Chondrocyte (in vitro differentiated cells): Measurements from ENCODE around the gene HDGFL2. TPM values are rescaled to one million over a fixed set of nuclear protein-coding genes. Genes with fewer than 3 reads are reported as not detected.

Source experiments
- DNase-seq: peaks from one replicate; pipeline ENCODE4 v3.0.0; 2021; ENCODE audit warnings: mixed read lengths, low spot score
- H3K27ac Mint-ChIP-seq: one replicate; pipeline ENCODE4 v1.8.0; 2021; ENCODE audit warnings: mild to moderate bottlenecking, moderate library complexity, mixed read lengths; ENCODE audit not compliant: unreplicated experiment
- H3K27me3 Mint-ChIP-seq: 2 replicates; pipeline ENCODE4 v1.8.0; 2021; ENCODE audit warnings: low read depth, mixed read lengths
- H3K36me3 Mint-ChIP-seq: 2 replicates; pipeline ENCODE4 v1.8.0; 2021; ENCODE audit warnings: low read depth, mixed read lengths
- H3K4me1 Mint-ChIP-seq: 2 replicates; pipeline ENCODE4 v1.8.0; 2021; ENCODE audit warnings: low read depth, mild to moderate bottlenecking, mixed read lengths
- H3K4me3 Mint-ChIP-seq: one replicate; pipeline ENCODE4 v1.8.0; 2021; ENCODE audit warnings: mild to moderate bottlenecking, moderate library complexity, mixed read lengths; ENCODE audit not compliant: unreplicated experiment
- H3K9me3 Mint-ChIP-seq: 2 replicates; pipeline ENCODE4 v1.8.0; 2021; ENCODE audit warnings: low read depth, mixed read lengths
- total RNA-seq: library from RNA; stranded (reverse); gene quantifications from 3 replicates; pipeline ENCODE4 v1.2.1, GENCODE V29; 2021
- TF ChIP-seq, protein P1 (sequence below): fragments of 200-600 bp; sonication (generic); IDR thresholded peaks from 2 replicates; pipeline ENCODE4 v1.5.0; 2021; ENCODE audit warnings: antibody characterized with exemption, mild to moderate bottlenecking, moderate library complexity

HDGFL2 gene
- total RNA-seq, 1 donor from 2014 or later: 50.0 TPM

DNA sequence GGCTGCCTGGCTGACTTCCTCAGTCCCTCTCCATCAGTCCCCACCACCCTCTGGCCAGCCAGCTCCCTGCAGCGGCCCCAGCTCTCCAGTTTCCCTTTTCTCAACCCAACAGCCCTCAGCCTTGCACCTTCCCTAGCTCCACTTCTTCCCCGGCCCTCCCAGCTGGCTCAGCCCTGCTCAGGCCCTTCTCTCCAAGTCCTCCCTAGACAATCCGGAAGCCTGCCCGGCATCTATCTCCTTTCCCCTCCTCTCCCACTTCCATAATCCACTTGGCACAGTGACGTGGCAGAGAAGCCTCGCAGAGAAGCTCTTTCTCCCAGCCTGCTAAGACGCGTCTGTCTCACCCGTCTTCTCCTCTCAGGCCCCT lies 15.6 kb upstream of the HDGFL2 start:
- TF ChIP-seq, protein P1, sequence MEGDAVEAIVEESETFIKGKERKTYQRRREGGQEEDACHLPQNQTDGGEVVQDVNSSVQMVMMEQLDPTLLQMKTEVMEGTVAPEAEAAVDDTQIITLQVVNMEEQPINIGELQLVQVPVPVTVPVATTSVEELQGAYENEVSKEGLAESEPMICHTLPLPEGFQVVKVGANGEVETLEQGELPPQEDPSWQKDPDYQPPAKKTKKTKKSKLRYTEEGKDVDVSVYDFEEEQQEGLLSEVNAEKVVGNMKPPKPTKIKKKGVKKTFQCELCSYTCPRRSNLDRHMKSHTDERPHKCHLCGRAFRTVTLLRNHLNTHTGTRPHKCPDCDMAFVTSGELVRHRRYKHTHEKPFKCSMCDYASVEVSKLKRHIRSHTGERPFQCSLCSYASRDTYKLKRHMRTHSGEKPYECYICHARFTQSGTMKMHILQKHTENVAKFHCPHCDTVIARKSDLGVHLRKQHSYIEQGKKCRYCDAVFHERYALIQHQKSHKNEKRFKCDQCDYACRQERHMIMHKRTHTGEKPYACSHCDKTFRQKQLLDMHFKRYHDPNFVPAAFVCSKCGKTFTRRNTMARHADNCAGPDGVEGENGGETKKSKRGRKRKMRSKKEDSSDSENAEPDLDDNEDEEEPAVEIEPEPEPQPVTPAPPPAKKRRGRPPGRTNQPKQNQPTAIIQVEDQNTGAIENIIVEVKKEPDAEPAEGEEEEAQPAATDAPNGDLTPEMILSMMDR: no peak
- Mint-ChIP-seq H3K4me3 (peak overlapping the region; percentile 98), H3K4me1 (peaks cover 26% of the 10 kb centered on the region), H3K27me3 (no peaks in the 10 kb centered on the region), H3K27ac (peak overlapping the region; percentile 99), H3K9me3 (no peaks in the 10 kb centered on the region), H3K36me3 (peaks cover 5% of the 10 kb centered on the region)
- no peak for DNase-seq

DNA sequence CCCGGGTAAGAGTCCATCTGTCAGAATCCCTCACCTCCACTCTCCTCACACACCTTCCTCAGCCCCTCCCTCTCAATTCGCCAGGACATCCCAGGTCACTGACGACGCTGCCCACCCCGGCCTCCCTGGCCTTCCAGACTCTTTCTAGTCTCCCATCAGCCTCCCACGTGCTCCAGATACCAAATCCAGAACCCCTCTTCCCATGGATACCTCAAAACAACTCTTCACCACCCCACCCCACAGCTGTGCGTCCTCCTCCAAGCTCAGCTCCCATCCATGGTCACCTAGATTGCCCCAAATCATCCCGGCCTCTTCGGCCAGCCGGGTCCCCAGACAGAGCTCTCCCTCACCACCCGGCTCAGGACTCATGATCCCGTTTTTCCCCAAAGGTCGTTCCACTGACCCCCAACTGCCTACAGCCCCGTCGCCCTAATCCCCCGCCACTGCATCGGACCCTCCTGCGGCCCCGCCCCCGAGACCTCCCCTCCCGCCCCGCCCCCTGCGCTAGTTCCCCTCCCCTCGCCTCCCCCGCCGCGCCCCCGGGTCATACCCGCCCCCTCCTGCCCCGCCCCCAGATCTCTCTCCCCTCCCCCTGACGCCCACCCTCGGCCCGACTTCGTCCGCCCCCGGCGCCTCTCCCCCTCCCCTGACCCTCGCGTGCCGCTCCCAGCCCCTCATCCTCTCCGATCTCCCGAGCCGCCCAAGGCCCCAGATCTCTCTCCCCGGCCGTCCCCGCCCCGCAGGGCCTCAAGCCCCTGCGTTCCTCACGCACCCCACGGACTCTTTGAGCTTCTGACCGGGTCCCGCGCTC lies 15.0 kb upstream of the HDGFL2 start:
- Mint-ChIP-seq H3K27me3 (no peaks in the 10 kb centered on the region), H3K36me3 (peaks cover 5% of the 10 kb centered on the region), H3K4me1 (peaks cover 26% of the 10 kb centered on the region), H3K4me3 (peak overlapping the region; percentile 98), H3K9me3 (no peaks in the 10 kb centered on the region), H3K27ac (peak overlapping the region; percentile 99)
- TF ChIP-seq, protein P1: no peak
- DNase-seq: no peak

DNA sequence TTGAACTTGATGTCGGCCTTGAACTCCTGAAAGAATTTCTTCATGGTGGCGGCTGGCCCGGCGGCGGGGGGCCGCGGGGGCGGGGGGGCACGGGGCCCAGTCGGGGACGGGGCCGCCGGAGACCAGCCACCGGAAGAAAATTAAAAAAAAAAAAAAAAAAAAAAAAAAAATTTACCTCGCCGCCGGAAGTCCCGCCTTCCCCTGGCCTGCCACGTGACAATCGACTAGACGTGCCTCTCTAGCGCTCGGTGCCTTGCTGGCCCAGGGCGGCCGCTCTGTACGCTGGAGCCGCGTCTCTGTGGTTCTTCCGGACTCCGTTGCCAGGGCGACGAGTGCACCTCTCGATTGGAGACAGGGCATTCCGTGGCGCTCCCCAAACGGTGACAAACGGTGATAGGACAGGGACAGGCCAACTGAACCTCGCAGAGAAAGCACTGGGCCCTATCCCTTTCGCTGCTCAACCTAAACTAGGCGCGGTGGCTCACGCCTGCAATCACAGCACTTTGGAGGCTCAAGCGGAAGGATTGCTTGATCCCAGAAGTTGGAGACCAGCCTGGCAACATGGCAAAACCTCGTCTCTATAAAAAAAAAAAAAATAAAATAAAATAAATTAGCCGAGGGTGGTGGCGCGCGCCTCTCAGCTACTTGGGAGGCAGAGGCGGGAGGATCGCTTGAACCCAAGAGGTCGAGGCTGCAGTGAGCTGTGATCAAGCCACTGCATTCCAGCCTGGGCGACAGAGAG lies 14.3 kb upstream of the HDGFL2 start, which contains the start of gene UBXN6:
TSS of gene UBXN6 (minus strand) at position 141 of the 742 bp plus-strand sequence. CDS start at position 44, 97 bp downstream.
- TF ChIP-seq, protein P1: no peak
- DNase-seq: no peak
- Mint-ChIP-seq H3K4me1 (peaks cover 26% of the 10 kb centered on the region), H3K9me3 (no peaks in the 10 kb centered on the region), H3K27ac (peak within 1 kb of the TSS; percentile 99), H3K27me3 (no peaks in the 10 kb centered on the region), H3K36me3 (peaks cover 2% of the 10 kb centered on the region), H3K4me3 (peak within 1 kb of the TSS; percentile 98)

DNA sequence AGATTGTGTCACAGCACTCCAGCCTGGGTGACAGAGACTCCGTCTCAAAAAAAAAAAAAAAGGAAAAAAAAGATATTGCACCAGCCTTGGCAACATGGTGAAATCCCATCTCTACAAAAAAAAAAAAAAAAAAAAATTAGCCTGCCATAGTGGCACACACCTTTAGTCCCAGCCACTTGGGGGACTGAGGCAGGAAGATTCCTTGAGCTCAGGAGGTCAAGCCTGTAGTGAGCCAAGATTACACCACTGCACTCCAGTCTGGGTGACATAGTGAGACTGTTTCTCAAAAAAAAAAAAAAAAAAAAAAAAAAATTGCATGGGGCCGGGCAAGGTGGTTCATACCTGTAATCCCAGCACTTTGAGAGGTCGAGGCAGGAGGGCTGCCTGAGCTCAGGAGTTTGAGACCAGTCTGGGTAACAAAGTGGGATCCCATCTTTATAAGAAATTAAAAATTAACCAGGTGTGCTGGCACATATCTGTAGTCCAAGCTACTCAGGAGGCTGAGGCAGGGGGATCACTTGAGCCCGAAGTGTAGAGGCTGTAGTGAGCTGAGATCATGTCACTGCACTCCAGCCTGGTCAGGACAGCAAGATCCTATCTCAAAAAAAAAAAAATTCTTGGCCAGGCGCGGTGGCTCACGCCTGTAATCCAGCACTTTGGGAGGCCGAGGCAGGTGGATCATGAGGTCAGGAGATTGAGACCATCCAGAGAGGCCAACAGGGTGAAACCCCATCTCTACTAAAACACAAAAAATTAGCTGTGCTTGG lies 7.1 kb upstream of the HDGFL2 start:
- Mint-ChIP-seq H3K27me3 (no peaks in the 10 kb centered on the region), H3K4me3 (no peak overlapping the region), H3K27ac (no peak overlapping the region), H3K36me3 (no peaks in the 10 kb centered on the region), H3K4me1 (no peaks in the 10 kb centered on the region), H3K9me3 (no peaks in the 10 kb centered on the region)
- DNase-seq: no peak
- TF ChIP-seq, protein P1: no peak

DNA sequence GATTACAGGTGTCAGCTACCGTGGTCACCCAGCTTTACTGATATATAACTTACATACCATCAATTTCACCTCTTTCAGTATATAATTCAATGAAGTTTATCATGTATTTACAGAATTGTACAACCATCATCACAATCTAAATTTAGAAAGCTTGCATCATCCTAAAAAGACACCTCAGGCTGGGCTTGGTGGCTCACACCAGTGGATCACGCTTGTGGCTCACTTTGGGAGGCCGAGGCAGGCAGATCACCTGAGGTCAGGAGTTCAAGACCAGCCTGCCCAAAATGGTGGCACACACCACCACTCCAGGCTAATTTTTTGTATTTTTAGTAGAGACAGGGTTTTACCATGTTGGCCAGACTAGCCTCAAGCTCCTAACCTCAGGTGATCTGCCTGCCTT lies 4.3 kb upstream of the HDGFL2 start:
- H3K27me3 Mint-ChIP-seq: no peaks in the 10 kb centered on the region
- H3K4me1 Mint-ChIP-seq: peaks cover 5% of the 10 kb centered on the region
- no peaks in the 10 kb centered on the region for H3K36me3 Mint-ChIP-seq
- H3K27ac Mint-ChIP-seq: no peak overlapping the region
- TF ChIP-seq, protein P1: no peak
- no peaks in the 10 kb centered on the region for H3K9me3 Mint-ChIP-seq
- H3K4me3 Mint-ChIP-seq: no peak overlapping the region
- no peak for DNase-seq
